Breast epithelium (tissue), 4 donors: Measurements from ENCODE around the gene TEAD4. TPM values are rescaled to one million over a fixed set of nuclear protein-coding genes. Genes with fewer than 3 reads are reported as not detected.

Source experiments
- DNase-seq, 2 donors: peaks; one replicate each; pipeline ENCODE4 v3.0.0-alpha.2; 2019; ENCODE audit warnings: low spot score in 2 of 2
- H3K27ac ChIP-seq, 2 donors: fragments of 200-600 bp; sonication (generic) in 1 of 2; one replicate each; pipeline ENCODE4 v1.5.1; 2016 to 2019; ENCODE audit warnings: mild to moderate bottlenecking in 1 of 2
- H3K27me3 ChIP-seq, 2 donors: fragments of 200-600 bp; sonication (generic) in 1 of 2; one replicate each; pipeline versions ENCODE4 v1.5.1 to v1.6.0; 2017 to 2019; ENCODE audit warnings: control low read depth in 1 of 2, mild to moderate bottlenecking in 1 of 2
- H3K36me3 ChIP-seq: fragments of 200-600 bp; one replicate; pipeline ENCODE4 v1.5.1; 2019
- H3K4me1 ChIP-seq, 2 donors: fragments of 200-600 bp; sonication (generic); one replicate each; pipeline ENCODE4 v1.5.1; 2016 to 2019; ENCODE audit warnings: control low read depth in 1 of 2
- H3K4me3 ChIP-seq, 3 donors: fragments of 200-600 bp; sonication (generic); 1 replicate in 2 of 3; 2 replicates in 1 of 3; pipeline ENCODE4 v1.5.1; 2016 to 2019; ENCODE audit warnings: mild to moderate bottlenecking in 3 of 3, moderate library complexity in 2 of 3
- H3K9me3 ChIP-seq, 2 donors: fragments of 200-600 bp; sonication (generic) in 1 of 2; one replicate each; pipeline ENCODE4 v1.5.1; 2016 to 2019; ENCODE audit warnings: control low read depth in 1 of 2
- CTCF ChIP-seq, 3 donors: fragments of 450-650 bp; IDR thresholded peaks; one replicate each; pipeline ENCODE4 v1.5.1; 2016 to 2017; ENCODE audit warnings: antibody characterized with exemption in 3 of 3, mild to moderate bottlenecking in 3 of 3, moderate library complexity in 3 of 3
- POLR2A ChIP-seq: fragments of 450-650 bp; IDR thresholded peaks from one replicate; pipeline ENCODE4 v1.6.1; 2016; ENCODE audit warnings: antibody characterized with exemption, mild to moderate bottlenecking, moderate library complexity
- POLR2AphosphoS5 ChIP-seq, 3 donors: sonication (generic); formaldehyde crosslinking; IDR thresholded peaks; one replicate each; pipeline ENCODE4 v1.6.1; 2017; ENCODE audit warnings: antibody characterized with exemption in 3 of 3
- intact Hi-C: fragments of 100-400 bp; cut with DNase I; formaldehyde crosslinking; loops from one replicate; pipeline ENCODE4 v1.15.1; 2023; ENCODE audit warnings: low total_unique reads
- total RNA-seq, 3 donors: library from RNA; depleted of rRNA; stranded (reverse); fragments of >200 nt; gene quantifications; one replicate each; pipeline ENCODE4 v1.1.0, GENCODE V29; 2016

The TEAD4 gene
- total RNA-seq, 3 donors from 2014 or later, result 2.4 to 24.3 (median 12.6) TPM

GRCh38 chr12:2924019-2924418 lies 35.2 kb upstream of the TEAD4 start:
- no peak overlapping the region for H3K4me3 ChIP-seq
- H3K4me1 ChIP-seq, result no peaks in the 10 kb centered on the region
- intact Hi-C loops, result no loop called here
- H3K27me3 ChIP-seq, result no peaks in the 10 kb centered on the region
- no peak overlapping the region for H3K27ac ChIP-seq
- no peak for TF ChIP-seq POLR2AphosphoS5 (IDR thresholded peaks at IDR 0.05)
- no peak for TF ChIP-seq POLR2A
- no peak for TF ChIP-seq CTCF (IDR thresholded peaks at IDR 0.05)
- no peaks in the 10 kb centered on the region for H3K9me3 ChIP-seq
- DNase-seq, result no peak
- no peaks in the 10 kb centered on the region for H3K36me3 ChIP-seq

- Histone ChIP-seq H3K27me3 (no peaks in the 10 kb centered on the region), H3K4me3 (no peak overlapping the region), H3K36me3 (no peaks in the 10 kb centered on the region), H3K9me3 (no peaks in the 10 kb centered on the region), H3K27ac (no peak overlapping the region), H3K4me1 (no peaks in the 10 kb centered on the region)
- no peak for DNase-seq
- TF ChIP-seq POLR2A, result no peak
- TF ChIP-seq CTCF (IDR thresholded peaks at IDR 0.05), result no peak
- TF ChIP-seq POLR2AphosphoS5 (IDR thresholded peaks at IDR 0.05), result no peak
- intact Hi-C loops, result no loop called here
These were observed 33.7 kb upstream of the TEAD4 start for GRCh38 chr12:2925322-2925995.

- Histone ChIP-seq H3K4me3 (no peak overlapping the region), H3K27ac (no peak overlapping the region), H3K9me3 (no peaks in the 10 kb centered on the region), H3K36me3 (no peaks in the 10 kb centered on the region), H3K4me1 (no peaks in the 10 kb centered on the region), H3K27me3 (no peaks in the 10 kb centered on the region)
- no peak for TF ChIP-seq POLR2A
- TF ChIP-seq POLR2AphosphoS5 (IDR thresholded peaks at IDR 0.05), result no peak
- no peak for TF ChIP-seq CTCF (IDR thresholded peaks at IDR 0.05)
- intact Hi-C loops, result no loop called here
- no peak for DNase-seq
These were observed 28.3 kb upstream of the TEAD4 start for GRCh38 chr12:2930865-2931264.

GRCh38 chr12:2933586-2933985 lies 25.6 kb upstream of the TEAD4 start:
- TF ChIP-seq CTCF (IDR thresholded peaks at IDR 0.05) (no peak), POLR2AphosphoS5 (IDR thresholded peaks at IDR 0.05) (no peak), POLR2A (no peak)
- Histone ChIP-seq H3K9me3 (no peaks in the 10 kb centered on the region), H3K4me3 (no peak overlapping the region), H3K27me3 (no peaks in the 10 kb centered on the region), H3K27ac (no peak overlapping the region), H3K36me3 (no peaks in the 10 kb centered on the region), H3K4me1 (no peaks in the 10 kb centered on the region)
- intact Hi-C loops, result no loop called here
- no peak for DNase-seq

GRCh38 chr12:2934371-2934770 lies 24.8 kb upstream of the TEAD4 start:
- intact Hi-C loops, result no loop called here
- no peak for DNase-seq
- H3K36me3 ChIP-seq, result no peaks in the 10 kb centered on the region

More at GRCh38 chr12:2934371-2934770, 24.8 kb upstream of the TEAD4 start:
- Histone ChIP-seq H3K9me3 (no peaks in the 10 kb centered on the region), H3K27me3 (no peaks in the 10 kb centered on the region), H3K4me1 (no peaks in the 10 kb centered on the region), H3K27ac (no peak overlapping the region), H3K4me3 (no peak overlapping the region)
- no peak for TF ChIP-seq POLR2AphosphoS5 (IDR thresholded peaks at IDR 0.05)
- no peak for TF ChIP-seq POLR2A
- no peak for TF ChIP-seq CTCF (IDR thresholded peaks at IDR 0.05)
